Gastrocnemius medialis (tissue), 4 donors: Measurements from ENCODE around the gene PTPRN2.

Source experiments
- CTCF ChIP-seq, 5 experiments: fragments of 450-650 bp in 3 of 5; fragments of 200-600 bp in 2 of 5; sonication (generic) in 2 of 5; IDR thresholded peaks in 4 of 5; conservative IDR thresholded peaks in 1 of 5; 1 replicate in 4 of 5; 2 replicates in 1 of 5; pipeline ENCODE4 v1.5.1; 2016 to 2019; ENCODE audit warnings: antibody characterized with exemption in 5 of 5, mild to moderate bottlenecking in 3 of 5, moderate library complexity in 3 of 5
- POLR2A ChIP-seq, 2 donors: fragments of 450-650 bp; IDR thresholded peaks; one replicate each; pipeline ENCODE4 v1.6.1; 2017; ENCODE audit warnings: antibody characterized with exemption in 2 of 2, mild to moderate bottlenecking in 2 of 2, moderate library complexity in 2 of 2

- TF ChIP-seq CTCF (IDR thresholded peaks at IDR 0.05 in 4 of 5, conservative IDR thresholded peaks at IDR 0.05 in 1 of 5) (no peak), POLR2A (IDR thresholded peaks at IDR 0.05) (no peak)
Measured at GRCh38 chr7:158484801-158485531, 102.7 kb downstream of the PTPRN2 start.
